ENCODE measurements around the gene IFIT3. TPM values are rescaled to one million over a fixed set of nuclear protein-coding genes. Genes with fewer than 3 reads are reported as not detected.

Gene IFIT3
- total RNA-seq, 2 donors from 2014 or later = 0.42 TPM; not detected in 1

DNA sequence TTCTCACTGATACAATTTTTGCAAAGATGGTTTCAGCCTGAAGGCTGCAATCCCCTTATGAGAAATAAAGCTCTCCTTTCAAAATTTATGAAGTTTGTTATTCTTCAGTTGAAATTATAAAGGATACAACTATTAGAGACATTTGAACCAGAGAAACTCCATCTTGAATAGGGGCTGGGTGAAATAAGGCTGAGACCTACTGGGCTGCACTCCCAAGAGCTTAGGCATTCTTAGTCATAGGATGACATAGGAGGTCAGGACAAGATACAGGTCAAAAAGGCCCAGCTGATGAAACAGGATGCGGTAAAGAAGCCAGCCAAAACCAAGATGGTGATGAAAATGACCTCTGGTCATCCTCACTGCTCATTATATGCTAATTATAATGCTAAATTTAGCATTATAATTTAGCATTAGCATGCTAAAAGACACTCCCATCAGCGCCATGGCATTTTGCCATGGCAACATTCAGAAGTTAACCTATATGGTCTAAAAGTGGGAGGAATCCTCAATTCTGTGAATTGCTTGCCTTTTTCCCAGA lies 27.7 kb downstream of the IFIT3 start:
- peaks cover 5% of the 10 kb centered on the region for H3K9me3 ChIP-seq (ENCODE audit: control insufficient read depth, low read length)
- H3K27ac Mint-ChIP-seq = no peak overlapping the region
- no peaks in the 10 kb centered on the region for H3K36me3 Mint-ChIP-seq (ENCODE audit: low read depth)
- H3K9ac ChIP-seq (ENCODE audit: extremely low read depth, low read length, poor library complexity, severe bottlenecking) = no peak overlapping the region
- H3K27me3 Mint-ChIP-seq (ENCODE audit: insufficient read depth) = no peaks in the 10 kb centered on the region
- DNase-seq = no peak
- H3K4me1 ChIP-seq (ENCODE audit: control insufficient read depth, insufficient read depth, low read length) = peaks cover 15% of the 10 kb centered on the region
- TF ChIP-seq, protein P1, sequence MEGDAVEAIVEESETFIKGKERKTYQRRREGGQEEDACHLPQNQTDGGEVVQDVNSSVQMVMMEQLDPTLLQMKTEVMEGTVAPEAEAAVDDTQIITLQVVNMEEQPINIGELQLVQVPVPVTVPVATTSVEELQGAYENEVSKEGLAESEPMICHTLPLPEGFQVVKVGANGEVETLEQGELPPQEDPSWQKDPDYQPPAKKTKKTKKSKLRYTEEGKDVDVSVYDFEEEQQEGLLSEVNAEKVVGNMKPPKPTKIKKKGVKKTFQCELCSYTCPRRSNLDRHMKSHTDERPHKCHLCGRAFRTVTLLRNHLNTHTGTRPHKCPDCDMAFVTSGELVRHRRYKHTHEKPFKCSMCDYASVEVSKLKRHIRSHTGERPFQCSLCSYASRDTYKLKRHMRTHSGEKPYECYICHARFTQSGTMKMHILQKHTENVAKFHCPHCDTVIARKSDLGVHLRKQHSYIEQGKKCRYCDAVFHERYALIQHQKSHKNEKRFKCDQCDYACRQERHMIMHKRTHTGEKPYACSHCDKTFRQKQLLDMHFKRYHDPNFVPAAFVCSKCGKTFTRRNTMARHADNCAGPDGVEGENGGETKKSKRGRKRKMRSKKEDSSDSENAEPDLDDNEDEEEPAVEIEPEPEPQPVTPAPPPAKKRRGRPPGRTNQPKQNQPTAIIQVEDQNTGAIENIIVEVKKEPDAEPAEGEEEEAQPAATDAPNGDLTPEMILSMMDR (conservative IDR thresholded peaks at IDR 0.05) = no peak
- H3K4me3 ChIP-seq (ENCODE audit: low read length) = no peak overlapping the region
- no peak overlapping the region for H3K4me3 Mint-ChIP-seq
- peaks cover 31% of the 10 kb centered on the region for H3K4me1 Mint-ChIP-seq
- H3K27ac ChIP-seq (ENCODE audit: low read depth, low read length) = no peak overlapping the region
- H3K36me3 ChIP-seq (ENCODE audit: control insufficient read depth, insufficient read depth, low read length) = no peaks in the 10 kb centered on the region
- H3K27me3 ChIP-seq (ENCODE audit: control insufficient read depth, insufficient read depth, low read length, poor library complexity, severe bottlenecking) = no peaks in the 10 kb centered on the region
- 78% methylated on average over 2 of the region's 2 CpGs; no CpG with 5 or more reads in 1 of the 2 experiments for WGBS, 2 experiments (ENCODE audit: insufficient coverage in 1 of 2, insufficient read length in 1 of 2)
- peaks cover 10% of the 10 kb centered on the region for H3K9me3 Mint-ChIP-seq

DNA sequence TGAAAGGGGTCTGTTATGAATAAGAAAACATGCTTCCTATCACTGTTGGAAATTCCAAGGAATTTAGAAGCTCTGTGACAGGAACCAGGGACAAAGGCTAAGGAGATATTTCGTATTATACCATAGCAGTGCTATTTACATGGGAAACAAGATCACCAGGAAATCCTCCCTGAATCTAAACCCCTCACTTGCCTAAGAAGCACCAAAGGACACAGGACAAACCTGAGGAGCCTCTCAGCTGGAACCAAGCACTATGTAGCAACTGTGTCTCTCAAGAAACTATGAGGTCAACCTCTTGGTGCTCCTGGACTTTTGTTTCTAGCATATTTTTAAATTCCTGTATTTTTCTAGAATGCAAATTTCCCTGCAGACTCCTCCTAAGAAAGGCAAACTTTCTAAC lies 29.3 kb downstream of the IFIT3 start:
- Mint-ChIP-seq H3K36me3 (ENCODE audit: low read depth) (no peaks in the 10 kb centered on the region), H3K27me3 (ENCODE audit: insufficient read depth) (no peaks in the 10 kb centered on the region), H3K4me1 (peaks cover 18% of the 10 kb centered on the region), H3K4me3 (no peak overlapping the region), H3K27ac (no peak overlapping the region), H3K9me3 (peaks cover 10% of the 10 kb centered on the region)
- Histone ChIP-seq H3K9ac (ENCODE audit: extremely low read depth, low read length, poor library complexity, severe bottlenecking) (no peak overlapping the region), H3K36me3 (ENCODE audit: control insufficient read depth, insufficient read depth, low read length) (no peaks in the 10 kb centered on the region), H3K4me1 (ENCODE audit: control insufficient read depth, insufficient read depth, low read length) (peaks cover 7% of the 10 kb centered on the region), H3K27ac (ENCODE audit: low read depth, low read length) (no peak overlapping the region), H3K4me3 (ENCODE audit: low read length) (no peak overlapping the region), H3K27me3 (ENCODE audit: control insufficient read depth, insufficient read depth, low read length, poor library complexity, severe bottlenecking) (no peaks in the 10 kb centered on the region), H3K9me3 (ENCODE audit: control insufficient read depth, low read length) (peaks cover 5% of the 10 kb centered on the region)
- TF ChIP-seq, protein P1 (conservative IDR thresholded peaks at IDR 0.05) = no peak
- 94% methylated on average over 1 of the region's 1 CpG; no CpG with 5 or more reads in 1 of the 2 experiments for WGBS, 2 experiments (ENCODE audit: insufficient coverage in 1 of 2, insufficient read length in 1 of 2)
- no peak for DNase-seq

DNA sequence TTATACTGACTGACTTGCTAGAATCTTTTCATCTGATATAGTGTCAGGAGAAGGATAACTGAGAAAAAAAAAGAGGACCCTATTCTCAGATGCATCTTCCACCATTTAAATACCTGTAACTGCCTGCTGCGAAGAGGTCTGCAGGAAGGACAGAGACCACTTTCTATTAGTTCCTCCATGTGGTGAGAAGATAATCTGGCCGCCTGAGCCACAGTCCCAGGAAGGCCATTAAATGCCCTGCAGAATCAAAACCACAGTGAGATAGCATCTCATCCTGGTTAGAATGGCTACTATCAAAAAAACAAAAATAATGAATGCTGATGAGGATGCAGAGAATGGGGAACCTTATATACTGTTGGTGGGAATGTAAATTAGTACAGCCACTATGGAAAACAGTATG lies 30.2 kb downstream of the IFIT3 start:
- DNase-seq = no peak
- WGBS, 2 experiments (ENCODE audit: insufficient coverage in 1 of 2, insufficient read length in 1 of 2) = 100% methylated on average over 1 to 2 of the region's 2 CpGs

More for the DNA sequence above, 30.2 kb downstream of the IFIT3 start:
- Mint-ChIP-seq H3K27me3 (ENCODE audit: insufficient read depth) (no peaks in the 10 kb centered on the region), H3K27ac (no peak overlapping the region), H3K9me3 (peaks cover 10% of the 10 kb centered on the region), H3K4me1 (peaks cover 15% of the 10 kb centered on the region), H3K4me3 (no peak overlapping the region), H3K36me3 (ENCODE audit: low read depth) (no peaks in the 10 kb centered on the region)
- H3K9me3 ChIP-seq (ENCODE audit: control insufficient read depth, low read length) = peaks cover 5% of the 10 kb centered on the region
- H3K27ac ChIP-seq (ENCODE audit: low read depth, low read length) = no peak overlapping the region
- no peak overlapping the region for H3K9ac ChIP-seq (ENCODE audit: extremely low read depth, low read length, poor library complexity, severe bottlenecking)
- no peaks in the 10 kb centered on the region for H3K36me3 ChIP-seq (ENCODE audit: control insufficient read depth, insufficient read depth, low read length)
- no peak overlapping the region for H3K4me3 ChIP-seq (ENCODE audit: low read length)
- TF ChIP-seq, protein P1 (conservative IDR thresholded peaks at IDR 0.05) = no peak
- H3K27me3 ChIP-seq (ENCODE audit: control insufficient read depth, insufficient read depth, low read length, poor library complexity, severe bottlenecking) = no peaks in the 10 kb centered on the region
- peaks cover 7% of the 10 kb centered on the region for H3K4me1 ChIP-seq (ENCODE audit: control insufficient read depth, insufficient read depth, low read length)
